ENCODE data around the gene CLIP1.

- TF ChIP-seq GATA2 (IDR thresholded peaks at IDR 0.05; ENCODE audit: low read depth, low read length), result no peak
- TF ChIP-seq GATA3 (IDR thresholded peaks at IDR 0.05; ENCODE audit: low read depth, low read length), result no peak
Observed at GRCh38 chr12:122356192-122356635, 66.3 kb downstream of the CLIP1 start.
